Dedifferentiated amniotic fluid mesenchymal stem cell (primary cell): ENCODE data around the gene CCDC106.

Source experiments
- DNase-seq: peaks from one replicate; pipeline ENCODE4 v3.0.0-alpha.2; 2016; ENCODE audit errors: extremely low spot score

Gene CCDC106

DNA sequence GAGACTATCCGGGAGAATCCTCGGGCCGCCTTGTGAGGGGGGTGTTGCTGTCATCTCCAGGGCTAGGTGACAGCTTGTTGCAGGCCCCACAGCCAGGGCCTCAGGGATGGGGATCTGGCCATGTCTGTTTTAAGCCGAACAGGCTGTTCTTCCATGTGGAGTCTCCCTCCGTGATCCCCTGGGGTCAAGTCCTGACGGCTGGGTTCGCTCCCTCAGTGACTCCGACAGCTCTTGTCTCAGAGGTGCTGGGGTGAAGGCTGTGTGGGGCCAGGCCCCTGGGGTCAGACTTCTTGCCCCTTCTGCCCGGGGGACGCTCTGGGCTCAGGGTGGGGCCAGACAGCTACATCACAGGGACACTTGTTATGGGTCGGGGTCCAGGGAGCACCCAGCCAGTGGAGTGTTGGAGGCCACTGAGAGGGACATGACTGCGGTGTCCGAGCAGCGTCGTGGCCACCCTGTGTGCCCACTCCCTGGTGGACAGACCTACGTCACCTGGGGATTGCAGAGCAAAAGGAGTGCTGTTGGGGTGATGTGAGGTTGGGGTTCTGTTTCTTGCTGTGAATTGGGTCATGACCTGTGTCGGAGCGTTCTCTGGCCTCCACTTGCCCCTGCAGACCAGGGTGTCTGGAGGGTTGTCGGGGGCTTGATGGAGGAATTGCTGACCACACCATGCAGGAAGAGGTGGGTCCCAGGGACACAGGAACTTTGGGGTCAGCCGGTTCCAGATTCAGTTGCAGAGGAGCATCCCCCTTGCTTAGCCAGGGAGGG lies 48.5 kb downstream of the CCDC106 start:
- DNase-seq = no peak

DNA sequence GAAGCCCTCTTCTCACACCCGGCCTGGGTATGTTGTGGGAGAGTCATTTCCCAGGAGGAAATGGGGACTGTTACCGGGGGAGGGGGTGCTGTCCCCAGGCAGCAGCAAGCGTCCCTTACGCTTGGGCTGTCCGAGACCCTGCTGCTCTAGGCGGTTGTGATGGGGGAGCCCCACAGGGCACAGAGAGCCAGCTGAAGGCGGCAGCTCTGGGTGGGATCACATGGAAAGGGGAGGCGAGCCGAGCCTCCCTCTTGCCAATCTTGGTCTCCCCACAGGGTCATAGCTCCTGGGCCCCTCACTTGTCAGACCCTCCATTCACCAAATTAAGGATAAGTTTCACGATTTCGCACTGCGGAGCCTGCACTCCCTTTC lies 49.0 kb downstream of the CCDC106 start:
- DNase-seq = no peak

DNA sequence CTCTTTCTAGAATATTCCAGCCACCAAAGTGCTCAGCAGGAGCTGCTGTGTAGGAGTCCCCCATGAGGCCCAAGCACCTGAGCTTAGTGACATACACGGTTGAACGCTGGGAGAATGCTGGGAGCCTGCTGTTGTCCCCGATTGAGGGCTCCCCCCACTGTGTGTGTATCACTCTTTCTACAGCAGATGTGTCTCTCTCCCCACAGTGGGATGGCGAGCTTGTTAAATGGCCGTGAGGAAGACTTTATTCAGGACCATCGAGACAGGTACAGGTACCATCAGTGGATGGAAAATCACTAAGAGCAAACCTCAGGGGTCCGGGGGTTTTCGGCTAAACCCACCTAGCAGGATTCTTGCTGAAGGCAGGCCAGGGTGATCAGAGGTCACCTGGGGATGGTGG lies 49.7 kb downstream of the CCDC106 start:
- DNase-seq = no peak

DNA sequence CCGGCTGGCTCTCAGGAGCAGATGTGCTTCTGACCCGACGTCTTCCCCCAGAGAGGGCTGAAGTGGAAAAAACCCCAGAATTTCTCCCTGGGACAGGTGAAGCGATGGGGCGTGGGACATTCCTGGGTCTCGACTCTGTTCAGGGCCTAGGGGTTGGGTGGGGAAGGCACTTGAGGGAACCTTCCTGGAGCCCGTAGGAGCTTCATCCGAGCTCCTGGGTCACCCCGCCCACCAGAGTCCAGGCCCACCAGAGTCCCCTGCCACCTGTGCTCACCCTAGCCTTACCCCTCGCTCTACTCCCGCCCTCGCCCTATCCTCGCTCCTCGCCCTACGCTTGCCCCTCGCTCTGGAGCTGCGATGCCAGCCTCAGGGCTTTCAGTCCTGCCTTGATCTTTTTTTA lies 50.2 kb downstream of the CCDC106 start:
- no peak for DNase-seq

DNA sequence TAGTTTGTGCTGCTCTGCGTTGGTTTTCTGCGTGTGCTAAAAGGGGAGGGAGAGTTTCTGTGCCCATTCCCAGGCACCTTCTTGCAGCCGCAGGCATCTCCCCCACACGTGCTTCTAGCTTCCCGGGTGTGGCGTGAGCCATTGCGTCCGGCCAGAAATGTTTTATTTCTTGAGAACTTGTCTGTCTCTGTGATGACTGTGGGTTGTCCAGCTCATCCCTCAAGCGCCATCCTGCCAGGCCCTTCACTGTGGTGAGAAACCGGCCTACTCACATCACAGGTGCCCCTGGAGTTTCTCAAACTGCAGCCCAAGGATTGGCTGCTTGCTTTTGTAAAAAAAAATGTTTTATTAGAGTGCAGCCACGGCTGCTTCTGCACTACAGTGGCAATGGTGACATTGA lies 51.2 kb downstream of the CCDC106 start:
- no peak for DNase-seq

- DNase-seq = no peak
These were observed 52.8 kb downstream of the CCDC106 start for GRCh38 chr19:55700813-55701212.

DNA sequence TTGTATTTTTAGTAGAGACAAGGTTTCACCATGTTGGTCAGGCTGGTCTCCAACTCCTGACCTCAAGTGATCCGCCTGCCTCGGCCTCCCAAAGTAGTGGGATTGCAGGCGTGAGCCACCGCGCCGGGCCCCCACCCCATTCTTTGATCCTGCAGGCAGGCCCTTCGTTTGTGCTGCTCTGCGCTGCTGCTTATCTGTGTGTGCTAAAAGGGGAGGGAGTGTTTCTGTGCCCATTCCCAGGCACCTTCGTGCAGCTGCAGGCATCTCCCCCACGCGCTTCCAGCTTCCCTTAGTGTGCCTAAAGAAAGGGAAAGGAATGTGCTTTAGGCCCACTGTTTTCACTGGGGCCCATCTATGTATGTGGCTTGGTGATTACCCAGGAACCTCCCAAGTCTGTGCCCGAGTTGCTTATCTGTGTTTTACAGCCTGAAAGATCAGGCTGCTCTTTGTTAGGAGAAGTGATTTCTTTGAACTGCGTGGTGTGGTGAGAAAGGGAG lies 54.2 kb downstream of the CCDC106 start:
- no peak for DNase-seq
